GF-D8 (cell line): Measurements from ENCODE around the gene RACK1.
"Not testable (repeated sequence)": the region's sequence is repeated elsewhere in the genome, so short reads cannot be mapped to it uniquely, and the experiment has no call there.

Experiments
- DNase-seq: peaks from one replicate; lab custom pipeline; 2025; lab: John Stamatoyannopoulos, UW

Gene RACK1

DNA sequence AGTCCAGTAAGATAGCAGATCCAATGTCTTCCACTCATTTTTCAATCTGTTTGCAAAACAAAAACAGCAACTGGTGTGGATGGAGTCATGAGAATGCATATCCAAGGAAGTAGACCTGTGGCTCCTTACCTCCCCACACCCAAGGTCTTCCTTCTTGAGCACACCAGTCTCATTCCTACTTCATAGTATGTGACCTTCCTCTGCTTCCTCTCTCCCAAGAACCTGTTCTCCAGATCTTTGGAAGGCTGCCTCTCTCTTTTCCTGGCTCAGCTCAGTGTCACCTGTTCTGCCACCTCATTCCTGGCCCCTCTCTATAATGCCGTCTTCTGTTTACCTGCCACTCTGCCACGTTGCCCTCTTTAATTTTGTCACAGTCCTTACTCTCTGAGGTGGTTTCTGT, 30.8 kb downstream of the RACK1 start:
- DNase-seq = no peak

DNA sequence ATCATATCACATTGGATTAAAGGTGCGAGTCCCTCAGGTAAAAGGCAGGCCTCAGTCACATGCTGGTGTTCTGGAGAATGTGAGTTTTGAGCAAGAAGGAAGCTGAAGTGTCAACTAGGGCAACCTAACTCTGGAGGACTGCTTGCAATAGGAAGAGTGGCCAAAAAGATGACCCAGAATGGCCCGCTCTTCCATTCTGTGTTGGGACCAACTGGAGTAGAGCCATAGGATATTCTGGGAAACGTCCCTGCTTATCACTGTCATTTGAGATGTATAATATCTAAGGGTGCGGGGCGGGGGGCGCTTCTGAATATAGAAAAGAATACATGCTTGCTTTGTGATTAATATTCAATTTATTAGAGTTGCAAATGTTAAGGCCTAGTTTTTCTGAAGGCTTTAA, 31.6 kb downstream of the RACK1 start:
- DNase-seq = no peak

DNA sequence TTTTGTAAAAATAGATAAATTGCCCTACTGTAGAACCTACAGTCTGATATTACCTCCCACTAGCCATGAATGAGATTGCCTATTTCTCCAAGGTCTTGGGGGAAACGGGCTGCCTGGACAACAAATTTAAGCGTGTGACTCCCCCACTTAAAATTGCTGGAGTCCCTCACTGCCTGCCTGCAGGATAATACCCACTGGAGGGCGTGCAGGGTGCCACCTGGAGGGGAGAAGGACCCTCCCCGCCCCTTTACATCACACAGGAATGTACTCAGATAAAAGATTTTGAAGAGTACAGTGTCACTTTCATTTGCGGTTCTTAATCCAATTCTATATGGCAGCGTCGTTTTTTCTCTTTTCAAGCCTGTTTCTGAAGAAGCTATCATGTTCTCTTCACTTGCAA, 32.5 kb downstream of the RACK1 start:
- no peak for DNase-seq

DNA sequence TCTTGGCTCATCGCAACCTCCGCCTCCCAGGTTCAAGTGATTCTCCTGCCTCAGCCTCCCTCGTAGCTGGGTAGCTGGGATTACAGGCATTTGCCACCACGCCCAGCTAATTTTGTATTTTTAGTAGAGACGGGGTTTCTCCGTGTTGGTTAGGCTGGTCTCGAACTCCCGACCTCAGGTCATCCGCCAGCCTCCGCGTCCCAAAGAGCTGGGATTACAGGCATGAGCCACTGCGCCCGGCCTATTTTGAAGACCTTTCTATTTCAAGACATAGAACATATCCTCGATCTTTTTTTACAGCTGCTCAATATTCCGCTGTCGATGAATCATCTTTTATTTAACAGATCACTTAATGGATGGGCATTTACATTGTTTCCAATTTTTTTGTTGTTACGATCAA, 33.0 kb downstream of the RACK1 start:
- not testable (repeated sequence) for DNase-seq

DNA sequence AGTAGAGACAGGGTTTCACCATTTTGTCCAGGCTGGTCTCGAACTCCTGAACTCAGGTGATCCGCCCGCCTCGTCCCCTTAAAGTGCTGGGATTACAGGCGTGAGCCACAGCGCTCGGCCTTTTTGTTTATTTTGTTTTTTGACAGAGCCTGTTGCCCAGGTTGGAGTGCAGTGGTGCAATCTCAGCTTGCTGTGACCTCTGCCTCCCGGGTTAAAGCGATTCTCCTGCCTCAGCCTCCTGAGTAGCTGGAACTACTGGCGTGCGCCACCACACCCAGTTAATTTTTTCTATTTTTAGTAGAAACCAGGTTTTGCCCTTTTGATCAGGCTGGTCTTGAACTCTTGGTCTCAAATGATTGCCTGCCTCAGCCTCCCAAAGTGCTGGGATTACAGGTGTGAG, 33.6 kb downstream of the RACK1 start:
- not testable (repeated sequence) for DNase-seq

DNA sequence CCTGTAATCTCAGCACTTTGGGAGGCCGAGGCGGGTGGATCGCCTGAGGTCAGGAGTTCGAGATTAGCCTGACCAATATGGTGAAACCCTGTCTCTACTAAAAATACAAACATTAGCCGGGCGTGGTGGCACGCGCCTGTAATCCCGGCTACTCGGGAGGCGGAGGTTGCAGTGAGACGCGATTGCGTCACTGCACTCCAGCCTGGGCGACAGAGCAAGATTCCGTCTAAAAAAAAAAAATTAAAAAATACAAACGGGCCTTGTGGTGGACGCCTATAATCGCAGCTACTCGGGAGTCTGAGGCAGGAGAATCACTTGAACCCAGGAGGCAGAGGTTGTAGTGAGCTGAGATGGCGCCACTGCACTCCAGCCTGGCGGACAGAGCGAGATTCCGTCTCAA, 34.7 kb downstream of the RACK1 start:
- DNase-seq = not testable (repeated sequence)

DNA sequence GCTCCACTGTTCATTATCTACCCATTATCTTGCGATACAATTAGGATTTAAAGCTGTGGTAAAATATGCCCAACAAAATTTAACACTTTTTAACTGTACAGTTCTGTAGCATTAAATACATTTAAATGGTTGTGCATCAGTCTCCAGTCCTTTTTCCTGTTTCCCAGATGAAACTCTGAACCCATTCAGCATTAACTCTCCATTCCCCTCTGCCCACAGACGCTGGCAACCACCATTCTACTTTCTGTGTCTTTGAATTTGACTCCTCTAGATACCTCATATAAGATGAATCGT, 35.8 kb downstream of the RACK1 start:
- DNase-seq = no peak

DNA sequence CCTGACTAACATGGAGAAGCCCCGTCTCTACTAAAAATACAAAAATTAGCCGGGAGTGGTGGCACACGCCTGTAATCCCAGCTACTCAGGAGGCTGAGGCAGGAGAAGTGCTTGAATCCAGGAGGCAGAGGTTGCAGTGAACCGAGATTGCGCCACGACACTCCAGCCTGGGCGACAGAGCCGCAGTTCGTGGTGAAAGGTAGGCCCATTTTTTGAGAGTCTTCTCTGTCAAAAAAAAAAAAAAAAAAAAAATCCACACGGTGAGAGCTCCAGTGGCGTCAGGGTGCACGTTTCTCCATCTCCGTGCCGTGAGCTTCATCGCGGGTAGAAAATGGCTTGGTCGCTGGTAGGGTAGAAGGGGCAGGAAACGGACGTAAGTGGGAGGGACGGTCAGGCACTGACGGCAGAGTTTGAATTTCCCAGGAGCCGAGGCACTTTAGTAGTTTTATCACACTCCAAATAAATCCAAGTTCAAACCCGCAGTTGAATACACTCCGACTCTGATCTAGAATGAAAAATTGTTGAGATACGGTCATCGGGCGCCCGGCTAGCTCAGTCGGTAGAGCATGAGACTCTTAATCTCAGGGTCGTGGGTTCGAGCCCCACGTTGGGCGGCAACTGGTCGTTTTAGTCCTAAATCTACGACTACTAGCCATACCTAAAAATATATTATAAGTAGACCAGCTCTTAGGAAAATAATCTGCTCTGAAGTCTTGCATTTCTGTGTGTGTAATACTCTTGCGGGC, 36.3 kb downstream of the RACK1 start:
- DNase-seq = no peak

DNA sequence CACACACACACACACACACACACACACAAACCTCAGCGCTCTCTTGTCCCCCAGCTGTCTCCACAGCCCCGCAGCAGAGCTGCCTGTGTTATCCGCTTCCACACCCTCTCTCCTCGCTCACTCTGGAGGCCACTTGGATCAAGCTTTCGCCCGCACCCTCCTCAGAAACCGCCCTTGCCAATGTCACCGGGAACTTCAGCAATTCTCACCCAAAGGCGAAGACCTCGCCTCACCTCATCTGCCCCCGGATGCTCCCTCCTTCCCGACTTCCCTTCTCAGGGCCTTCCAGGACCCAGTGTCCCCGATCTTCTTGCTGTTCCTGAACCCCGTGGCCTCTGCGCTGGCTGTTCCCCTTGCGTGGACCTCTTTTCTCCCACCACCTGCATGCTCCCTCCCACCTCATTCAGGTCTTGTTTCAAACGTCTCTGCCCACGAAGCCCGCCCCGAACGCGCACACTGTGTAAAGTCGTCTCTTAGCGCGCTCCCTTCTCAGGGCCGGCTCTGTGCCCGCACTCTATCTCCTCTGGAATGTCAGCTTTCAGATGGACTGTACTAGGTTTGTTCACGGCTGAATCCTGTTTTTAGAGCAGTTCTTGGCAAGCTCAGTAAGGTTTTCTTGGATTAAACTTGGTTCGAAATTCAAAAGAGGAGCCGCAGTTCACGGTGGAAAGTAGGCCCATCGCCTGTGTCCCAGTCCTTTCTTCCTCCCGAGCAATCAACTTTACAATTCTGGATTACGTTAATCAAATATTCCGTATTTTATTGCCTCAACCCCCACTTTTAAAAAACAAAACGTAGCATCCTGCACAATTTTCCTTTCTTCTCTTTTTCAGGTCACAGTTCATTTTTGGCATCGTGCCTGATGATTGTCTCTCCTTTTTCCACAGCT, 37.7 kb downstream of the RACK1 start:
- DNase-seq = no peak

DNA sequence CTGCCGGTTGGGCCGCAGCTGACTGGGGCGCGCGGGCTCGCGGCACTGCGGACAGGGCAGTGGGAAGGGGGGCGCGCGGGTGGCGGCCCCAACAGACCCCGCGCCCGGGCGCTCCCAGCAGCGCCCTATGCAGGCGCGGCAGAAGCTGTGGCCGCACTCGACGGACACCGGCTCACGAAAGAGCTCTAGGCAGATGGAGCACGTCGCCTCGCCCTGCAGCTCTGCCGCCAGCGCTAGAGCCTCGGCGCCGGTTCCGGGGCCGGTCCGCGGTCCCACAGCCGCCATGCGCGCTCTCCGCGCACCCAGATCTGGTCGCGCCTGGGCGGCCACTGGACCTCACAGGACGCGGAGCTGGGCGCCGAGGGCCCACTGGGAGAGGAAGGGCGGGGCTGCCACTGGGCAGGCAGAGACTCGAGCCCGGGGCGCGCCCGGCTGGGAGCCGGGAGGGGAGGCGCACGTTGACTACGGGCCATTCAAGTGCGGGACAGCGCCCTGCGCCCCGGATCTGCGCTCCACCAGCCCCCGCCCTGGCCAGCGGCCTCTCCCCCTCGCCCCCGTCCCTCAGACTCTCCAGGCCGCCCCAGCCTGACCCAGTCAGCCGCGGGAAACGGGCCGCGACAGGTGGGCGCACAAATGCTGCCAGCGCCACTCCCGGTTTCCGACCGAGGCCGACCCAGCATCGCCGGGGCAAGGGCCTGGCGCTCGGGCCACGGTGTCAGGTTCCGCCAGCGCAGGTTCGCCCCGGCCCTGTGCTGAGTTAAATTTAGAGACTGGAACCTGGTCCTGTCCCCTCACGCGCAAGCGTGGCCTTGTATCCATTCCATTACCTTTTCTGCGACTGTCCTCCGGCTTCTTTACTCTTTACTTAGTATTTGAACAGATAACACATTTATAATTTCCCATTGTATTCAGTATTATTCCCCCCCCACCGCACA, 38.6 kb downstream of the RACK1 start, which contains the start of gene TRIM7:
Gene TRIM7, minus strand, starts transcription at position 371 of the 935 bp plus-strand sequence. Its CDS starts 86 bp downstream, at position 285.
- no peak for DNase-seq

DNA sequence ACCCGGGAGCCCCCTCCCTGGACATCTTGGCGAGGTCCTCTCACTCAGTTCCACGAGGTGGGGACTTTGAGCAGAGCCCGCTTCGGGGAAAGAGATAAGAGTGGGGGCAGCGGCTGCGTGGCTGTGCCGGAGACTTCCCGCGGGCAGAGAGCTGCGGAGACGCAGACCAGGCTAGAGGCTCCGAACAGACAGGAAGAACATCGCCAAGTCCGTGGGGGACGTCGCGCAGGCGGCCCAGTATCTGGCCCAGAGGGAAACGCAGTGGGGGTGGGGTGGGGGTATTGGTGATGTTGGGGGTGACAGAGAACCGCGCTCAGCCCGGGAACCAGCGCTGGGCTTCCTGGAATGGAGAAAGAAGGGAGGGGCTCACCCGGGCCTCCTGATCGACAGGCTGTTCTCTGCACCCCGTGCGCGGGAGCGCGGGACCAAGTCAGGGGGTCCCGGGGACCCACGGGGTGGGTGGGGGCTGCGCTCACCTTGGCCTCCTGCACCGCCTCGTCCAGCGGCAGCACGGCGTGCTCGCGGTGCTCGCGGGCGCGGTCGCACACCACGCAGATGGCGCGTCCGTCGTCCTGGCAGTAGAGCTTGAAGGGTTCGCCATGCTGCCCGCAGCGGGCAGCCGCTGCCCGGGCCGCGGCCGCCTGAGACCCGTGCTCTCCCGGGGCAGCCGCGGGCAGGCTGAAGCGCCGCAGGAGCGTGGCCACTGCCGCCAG, 39.4 kb downstream of the RACK1 start:
- no peak for DNase-seq

DNA sequence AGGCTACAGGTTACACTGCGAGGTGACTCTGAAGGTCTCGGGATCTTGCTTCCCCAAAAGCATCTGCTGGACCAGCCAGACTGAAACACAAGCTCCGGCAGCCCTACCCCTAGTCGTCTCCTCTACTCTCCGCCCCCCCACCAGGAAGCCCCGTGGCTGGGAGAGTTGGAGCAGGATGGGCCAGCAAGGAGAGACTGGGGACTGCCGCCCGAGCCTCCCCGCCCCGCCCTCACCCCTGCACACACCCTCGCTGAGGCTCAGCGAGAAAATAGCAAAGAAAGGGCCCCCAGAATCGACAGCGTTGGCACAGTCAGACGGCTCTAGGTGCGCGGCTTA, 40.0 kb downstream of the RACK1 start:
- DNase-seq = no peak

DNA sequence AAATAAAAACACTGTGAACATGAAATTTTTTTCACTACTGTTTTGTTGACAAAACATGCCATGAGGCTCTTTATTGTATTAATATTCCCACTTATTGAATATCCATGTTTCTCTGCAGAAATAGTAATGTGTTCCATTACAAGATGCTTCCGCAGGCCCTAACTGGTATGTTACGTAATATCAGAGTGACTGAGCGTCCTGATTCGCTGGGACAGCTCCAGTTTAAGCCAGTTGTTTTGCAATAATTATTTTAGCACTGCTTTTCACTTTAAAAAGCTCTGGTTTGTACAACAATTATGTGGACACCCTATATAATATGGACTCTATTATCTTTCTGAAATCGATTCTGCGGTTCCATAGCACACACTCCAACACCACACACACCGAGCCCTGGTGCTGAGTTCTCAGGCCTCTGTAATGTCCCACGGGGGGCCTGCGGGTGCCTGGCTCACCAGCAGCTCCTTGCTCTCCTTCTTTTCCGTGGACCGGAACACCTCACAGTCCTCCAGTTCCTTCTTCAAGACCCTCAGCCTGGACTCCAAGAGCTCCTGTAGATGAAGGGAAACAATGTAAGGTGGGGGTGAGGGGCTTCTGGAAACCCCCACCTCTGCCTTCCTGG, 40.5 kb downstream of the RACK1 start:
- no peak for DNase-seq

DNA sequence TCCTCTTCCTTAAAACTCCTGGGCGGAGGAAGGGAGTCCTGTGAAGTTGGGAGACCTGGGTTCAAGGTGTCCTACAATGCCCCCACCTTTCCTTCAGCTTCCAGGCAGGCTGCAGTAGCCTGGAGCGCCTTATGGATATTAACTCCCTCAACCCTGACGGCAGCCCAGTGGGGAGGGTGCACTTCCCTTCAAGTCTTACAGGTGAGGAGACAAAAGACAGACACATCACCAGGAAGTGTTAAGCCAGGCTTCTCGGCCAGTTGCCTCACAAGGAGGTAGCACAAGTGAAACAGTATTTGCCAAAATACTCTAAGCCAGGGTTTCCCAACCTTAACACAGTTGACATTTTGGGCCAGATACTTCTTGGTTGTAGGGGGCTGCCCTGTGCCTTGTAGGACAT, 42.9 kb downstream of the RACK1 start:
- no peak for DNase-seq

DNA sequence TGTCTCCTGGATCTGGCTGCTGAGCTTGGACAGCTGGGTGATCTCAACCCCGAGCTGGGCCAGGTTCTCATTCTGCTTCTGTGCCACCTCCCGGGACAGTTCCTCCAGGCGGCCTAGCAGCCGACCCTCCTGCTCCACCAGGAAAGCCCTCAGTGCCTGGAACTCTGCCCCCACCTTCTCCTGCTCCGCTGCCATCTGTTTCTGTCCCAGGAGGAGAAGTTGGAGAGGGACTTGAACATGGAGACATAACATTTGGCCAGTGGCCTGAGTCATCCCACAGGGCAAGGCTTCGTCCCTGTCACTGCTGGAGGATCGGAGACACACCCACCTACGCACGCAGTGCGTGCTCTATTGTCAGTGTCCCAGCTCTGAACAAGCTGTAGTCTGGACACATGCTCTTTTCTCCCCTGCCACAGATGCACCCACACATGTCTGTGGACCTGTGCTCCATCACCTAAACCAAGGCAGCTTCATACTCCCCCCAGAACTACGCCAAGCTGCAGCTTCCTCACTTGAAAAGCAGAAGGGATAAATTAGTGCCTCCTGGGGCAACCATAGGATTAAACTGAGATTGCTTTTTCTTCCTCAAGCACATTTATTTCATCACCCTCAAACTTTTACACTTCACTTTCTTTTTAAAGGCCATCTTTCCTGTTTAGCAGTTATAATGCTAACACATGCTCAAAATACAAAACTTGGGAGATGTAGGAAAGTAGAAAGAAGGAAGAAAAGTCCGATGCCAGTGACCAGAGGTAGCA, 43.6 kb downstream of the RACK1 start:
- DNase-seq = no peak

DNA sequence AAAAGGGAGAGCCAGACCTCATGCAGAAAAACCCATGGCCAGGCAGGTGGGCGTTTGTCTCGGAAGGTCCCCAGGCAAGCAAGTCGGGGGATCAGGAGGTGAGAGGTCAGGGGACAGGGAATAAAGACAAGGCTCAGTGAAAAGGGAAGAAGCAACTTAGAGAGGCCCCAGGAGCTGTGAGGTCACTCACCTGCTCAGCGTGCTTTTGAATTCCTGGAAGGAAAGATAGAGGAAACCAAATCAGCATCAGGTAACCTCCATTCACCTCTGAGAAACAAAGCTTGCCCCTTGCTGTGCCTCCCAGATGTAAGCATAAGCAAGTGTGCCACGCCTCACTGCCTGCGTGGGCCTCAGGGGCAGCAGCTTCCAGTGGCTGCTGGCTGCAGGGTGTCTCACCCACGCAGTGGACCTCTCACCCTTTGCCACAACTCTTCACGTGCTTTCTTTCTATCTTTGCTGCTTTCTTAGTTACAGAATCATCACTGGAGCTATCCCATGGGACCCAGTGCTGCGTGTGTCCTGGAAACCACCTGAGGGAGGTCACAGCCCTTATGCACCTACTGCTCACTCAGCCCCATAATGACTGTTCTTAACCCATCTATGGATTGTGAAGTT, 44.7 kb downstream of the RACK1 start:
- no peak for DNase-seq

DNA sequence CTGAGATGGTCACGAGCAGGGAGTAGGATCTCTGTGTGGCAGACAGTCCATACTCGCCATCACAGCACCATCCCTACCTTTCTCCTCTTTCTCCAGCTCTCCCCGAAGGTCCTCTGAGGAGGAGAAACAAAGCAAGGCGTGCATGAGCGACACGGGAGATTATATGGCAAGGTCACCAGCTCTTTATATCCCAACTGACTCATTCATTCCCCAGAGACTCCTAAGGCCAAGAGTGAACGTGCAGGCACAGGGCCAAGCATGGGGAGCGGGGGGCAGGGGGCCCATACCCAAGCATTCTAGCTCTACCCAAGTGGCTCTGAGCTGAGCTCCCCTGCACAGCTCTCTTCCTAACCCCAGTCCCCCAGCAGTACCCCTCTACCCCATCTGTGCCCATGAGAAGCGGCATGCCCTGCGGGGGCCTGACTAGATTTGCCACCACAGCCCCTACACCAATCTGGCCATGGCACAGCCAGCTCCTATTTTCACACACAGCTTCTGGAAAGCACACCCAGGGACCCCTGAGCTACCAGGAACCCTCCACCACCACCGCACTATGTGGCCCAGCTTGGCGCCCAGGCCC, 45.5 kb downstream of the RACK1 start:
- DNase-seq = no peak

DNA sequence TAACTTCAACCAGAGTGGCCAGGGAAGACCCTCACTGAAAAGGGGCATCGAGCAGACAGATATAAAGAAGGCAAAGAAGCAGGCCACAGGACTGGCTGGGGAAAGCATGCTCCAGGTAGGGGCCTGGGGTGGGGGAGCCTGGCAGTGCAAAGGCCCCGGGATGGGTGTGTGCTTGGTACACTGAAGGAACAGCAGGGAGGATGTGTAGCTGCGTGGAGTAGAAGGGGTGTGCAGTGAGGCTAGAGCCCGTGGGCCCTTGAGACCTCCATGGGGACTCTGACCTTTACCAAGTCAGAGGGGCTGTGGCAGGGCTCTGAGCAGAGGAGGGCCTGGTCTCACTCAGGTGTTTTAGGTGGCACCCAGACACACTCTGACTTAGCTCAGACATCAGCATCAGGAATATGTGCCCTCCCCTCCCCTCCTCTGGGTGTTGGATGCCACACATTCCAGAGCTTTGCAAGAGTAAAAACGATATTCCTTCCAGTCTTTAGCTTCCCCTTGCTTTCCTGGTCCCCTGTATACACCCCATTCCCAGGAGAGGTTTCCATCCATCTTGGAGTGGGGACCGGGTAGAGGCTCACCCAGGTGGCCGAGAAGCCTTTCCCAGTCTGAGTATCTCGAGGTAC, 46.3 kb downstream of the RACK1 start:
- DNase-seq = no peak

DNA sequence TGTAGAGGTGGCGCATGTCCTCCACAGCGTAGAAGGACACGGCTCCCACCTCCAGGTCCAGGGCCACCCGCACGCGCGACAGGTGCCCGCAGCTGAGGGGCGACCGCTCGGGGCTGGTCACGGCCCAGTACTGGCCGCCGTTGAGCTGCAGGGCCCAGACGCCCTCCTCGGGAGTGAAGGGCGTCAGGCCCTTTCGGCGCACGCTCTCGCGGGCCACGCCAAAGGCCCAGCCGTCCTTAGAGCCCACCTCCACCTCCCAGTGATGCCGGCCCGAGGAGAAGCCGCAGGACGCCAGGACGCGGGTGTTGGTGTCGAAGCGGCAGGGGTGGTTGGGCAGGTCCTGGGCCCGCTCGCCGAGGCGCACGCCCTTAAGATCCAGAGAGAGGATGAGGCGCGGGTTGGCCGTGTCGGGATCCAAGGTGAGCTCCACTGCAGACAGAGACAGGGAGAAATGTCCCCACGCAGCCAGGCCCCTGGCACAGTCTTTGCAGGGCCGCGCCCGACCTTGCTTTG, 48.4 kb downstream of the RACK1 start:
- DNase-seq = no peak
